Panc1 (cell line): ENCODE data around the gene CTRB2.

Experiments
- POLR2AphosphoS5 ChIP-seq: IDR thresholded peaks from 2 replicates; pipeline ENCODE4 v1.6.1; 2012; ENCODE audit warnings: mild to moderate bottlenecking, low read depth, low read length, moderate library complexity
- SIN3A ChIP-seq: IDR thresholded peaks from 2 replicates; pipeline ENCODE4 v1.6.1; 2012; ENCODE audit warnings: low read depth, mild to moderate bottlenecking, low read length, moderate library complexity, borderline replicate concordance; ENCODE audit not compliant: insufficient read depth
- TCF7L2 ChIP-seq: IDR thresholded peaks from 2 replicates; pipeline ENCODE4 v1.6.1; 2011; ENCODE audit warnings: mild to moderate bottlenecking, low read depth, low read length, inconsistent platforms
- TF ChIP-seq, protein P1 (sequence below): fragments of 450-650 bp; IDR thresholded peaks from 2 replicates; pipeline ENCODE4 v1.5.1; 2017; ENCODE audit warnings: mild to moderate bottlenecking
- TF ChIP-seq, protein P2 (sequence below), 2 experiments: IDR thresholded peaks; 2 replicates each; pipeline ENCODE4 v1.6.1; 2011 to 2012; ENCODE audit warnings: low read depth in 2 of 2, control low read depth in 1 of 2, low read length in 1 of 2, mild to moderate bottlenecking in 1 of 2, moderate library complexity in 1 of 2; ENCODE audit not compliant: insufficient read depth in 1 of 2

DNA sequence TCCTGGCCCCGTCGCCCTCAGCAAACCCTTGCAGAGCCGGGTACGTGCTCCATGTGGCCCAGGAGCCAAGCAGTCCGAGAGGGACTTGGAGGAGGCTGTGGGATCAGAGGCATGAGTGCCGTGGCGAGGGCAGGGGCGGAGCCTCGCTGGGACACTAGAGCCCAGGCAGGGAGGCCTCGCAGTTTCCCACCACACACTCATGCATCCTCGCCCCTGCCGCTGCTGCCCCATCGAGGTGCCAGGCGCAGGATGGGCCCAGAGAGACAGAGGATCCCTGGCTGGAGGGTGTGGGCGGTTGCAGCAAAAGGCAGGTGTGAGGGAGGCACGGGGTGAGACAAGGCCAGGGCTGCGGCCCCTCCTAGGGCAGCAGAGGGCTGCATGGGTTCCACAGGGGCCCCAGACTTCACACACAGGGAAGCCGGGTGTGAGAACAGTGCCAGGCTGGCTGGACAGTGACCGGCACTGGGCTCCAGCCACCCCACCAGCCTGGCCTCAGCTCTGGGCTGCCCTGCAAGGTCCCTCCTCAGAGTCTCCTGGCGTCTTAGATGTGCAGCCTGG, 36.8 kb upstream of the CTRB2 start:
- TF ChIP-seq, protein P1, sequence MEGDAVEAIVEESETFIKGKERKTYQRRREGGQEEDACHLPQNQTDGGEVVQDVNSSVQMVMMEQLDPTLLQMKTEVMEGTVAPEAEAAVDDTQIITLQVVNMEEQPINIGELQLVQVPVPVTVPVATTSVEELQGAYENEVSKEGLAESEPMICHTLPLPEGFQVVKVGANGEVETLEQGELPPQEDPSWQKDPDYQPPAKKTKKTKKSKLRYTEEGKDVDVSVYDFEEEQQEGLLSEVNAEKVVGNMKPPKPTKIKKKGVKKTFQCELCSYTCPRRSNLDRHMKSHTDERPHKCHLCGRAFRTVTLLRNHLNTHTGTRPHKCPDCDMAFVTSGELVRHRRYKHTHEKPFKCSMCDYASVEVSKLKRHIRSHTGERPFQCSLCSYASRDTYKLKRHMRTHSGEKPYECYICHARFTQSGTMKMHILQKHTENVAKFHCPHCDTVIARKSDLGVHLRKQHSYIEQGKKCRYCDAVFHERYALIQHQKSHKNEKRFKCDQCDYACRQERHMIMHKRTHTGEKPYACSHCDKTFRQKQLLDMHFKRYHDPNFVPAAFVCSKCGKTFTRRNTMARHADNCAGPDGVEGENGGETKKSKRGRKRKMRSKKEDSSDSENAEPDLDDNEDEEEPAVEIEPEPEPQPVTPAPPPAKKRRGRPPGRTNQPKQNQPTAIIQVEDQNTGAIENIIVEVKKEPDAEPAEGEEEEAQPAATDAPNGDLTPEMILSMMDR, result no peak
- TF ChIP-seq POLR2AphosphoS5 (no peak), TCF7L2 (no peak), SIN3A (no peak)
- TF ChIP-seq, protein P2, sequence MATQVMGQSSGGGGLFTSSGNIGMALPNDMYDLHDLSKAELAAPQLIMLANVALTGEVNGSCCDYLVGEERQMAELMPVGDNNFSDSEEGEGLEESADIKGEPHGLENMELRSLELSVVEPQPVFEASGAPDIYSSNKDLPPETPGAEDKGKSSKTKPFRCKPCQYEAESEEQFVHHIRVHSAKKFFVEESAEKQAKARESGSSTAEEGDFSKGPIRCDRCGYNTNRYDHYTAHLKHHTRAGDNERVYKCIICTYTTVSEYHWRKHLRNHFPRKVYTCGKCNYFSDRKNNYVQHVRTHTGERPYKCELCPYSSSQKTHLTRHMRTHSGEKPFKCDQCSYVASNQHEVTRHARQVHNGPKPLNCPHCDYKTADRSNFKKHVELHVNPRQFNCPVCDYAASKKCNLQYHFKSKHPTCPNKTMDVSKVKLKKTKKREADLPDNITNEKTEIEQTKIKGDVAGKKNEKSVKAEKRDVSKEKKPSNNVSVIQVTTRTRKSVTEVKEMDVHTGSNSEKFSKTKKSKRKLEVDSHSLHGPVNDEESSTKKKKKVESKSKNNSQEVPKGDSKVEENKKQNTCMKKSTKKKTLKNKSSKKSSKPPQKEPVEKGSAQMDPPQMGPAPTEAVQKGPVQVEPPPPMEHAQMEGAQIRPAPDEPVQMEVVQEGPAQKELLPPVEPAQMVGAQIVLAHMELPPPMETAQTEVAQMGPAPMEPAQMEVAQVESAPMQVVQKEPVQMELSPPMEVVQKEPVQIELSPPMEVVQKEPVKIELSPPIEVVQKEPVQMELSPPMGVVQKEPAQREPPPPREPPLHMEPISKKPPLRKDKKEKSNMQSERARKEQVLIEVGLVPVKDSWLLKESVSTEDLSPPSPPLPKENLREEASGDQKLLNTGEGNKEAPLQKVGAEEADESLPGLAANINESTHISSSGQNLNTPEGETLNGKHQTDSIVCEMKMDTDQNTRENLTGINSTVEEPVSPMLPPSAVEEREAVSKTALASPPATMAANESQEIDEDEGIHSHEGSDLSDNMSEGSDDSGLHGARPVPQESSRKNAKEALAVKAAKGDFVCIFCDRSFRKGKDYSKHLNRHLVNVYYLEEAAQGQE (IDR thresholded peaks at IDR 0.05; ENCODE audit: insufficient read depth in 1 of 2, low read depth in 2 of 2, low read length in 1 of 2), result no peak
